GM12878 (cell line): ENCODE results near the gene RRAD.

Source experiments
- ATF2 ChIP-seq: IDR thresholded peaks from 2 replicates; pipeline ENCODE4 v1.6.1; 2012; ENCODE audit warnings: low read length, inconsistent platforms
- EZH2 ChIP-seq: IDR thresholded peaks from 2 replicates; pipeline ENCODE4 v1.6.1; 2012; ENCODE audit warnings: low read depth, mild to moderate bottlenecking, control low read depth, inconsistent platforms, low read length, borderline replicate concordance; ENCODE audit not compliant: control insufficient read depth
- KDM1A ChIP-seq: fragments of 200-600 bp; sonication (generic); IDR thresholded peaks from 2 replicates; pipeline ENCODE4 v1.6.1; 2016; ENCODE audit warnings: borderline replicate concordance
- MEF2A ChIP-seq: IDR thresholded peaks from 2 replicates; pipeline ENCODE4 v1.6.1; 2011; ENCODE audit warnings: low read depth, mild to moderate bottlenecking, low read length, moderate library complexity; ENCODE audit not compliant: insufficient read depth
- POLR2AphosphoS5 ChIP-seq: IDR thresholded peaks from 2 replicates; pipeline ENCODE4 v1.6.1; 2011; ENCODE audit warnings: mild to moderate bottlenecking, low read length, inconsistent platforms
- TARDBP ChIP-seq: IDR thresholded peaks from 2 replicates; pipeline ENCODE4 v1.6.1; 2016; ENCODE audit warnings: borderline replicate concordance
- ZBTB33 ChIP-seq: fragments of 450-650 bp; IDR thresholded peaks from 2 replicates; pipeline ENCODE4 v1.6.1; 2017; ENCODE audit warnings: mild to moderate bottlenecking

GRCh38 chr16:66973716-66974115 is 48.4 kb upstream of the RRAD start:
- no peak for TF ChIP-seq TARDBP
- TF ChIP-seq ZBTB33: no peak
- no peak for TF ChIP-seq MEF2A
- TF ChIP-seq EZH2: no peak
- TF ChIP-seq KDM1A: no peak
- TF ChIP-seq ATF2: no peak
- no peak for TF ChIP-seq POLR2AphosphoS5
